Measurements from ENCODE around the gene UCKL1. TPM values are rescaled to one million over a fixed set of nuclear protein-coding genes. Genes with fewer than 3 reads are reported as not detected.

The UCKL1 gene
- total and polyA plus RNA-seq, 7 experiments from 2014 or later = 20.5 to 49.0 (median 44.8) TPM

GRCh38 chr20:63952769-63953168, 3.4 kb downstream of the UCKL1 start:
- ChIA-PET CTCF (no interaction called here), POLR2A (interaction anchor here (2.6 kb wide), 1 partner anchor 27 kb away, joined by 7 read pairs; the partner anchor contains the start of genes PRPF6 and SAMD10)
- no peak for DNase-seq
- intact Hi-C loops (cut with micrococcal nuclease) = no loop called here
- H3K27ac ChIP-seq (ENCODE audit: low read depth, low read length) = no peak overlapping the region
- no peaks in the 10 kb centered on the region for H3K9me3 ChIP-seq (ENCODE audit: control insufficient read depth in 2 of 3, low read length in 3 of 3)
- peaks cover 39 to 59% (median 43%) of the 10 kb centered on the region in 7 donors for H3K4me1 Mint-ChIP-seq
- peak overlapping the region in 4 of 9 donors; percentile 20 to 74 (median 22) for H3K27ac Mint-ChIP-seq
- H3K36me3 Mint-ChIP-seq = peaks cover 0 to 7% (median 0%) of the 10 kb centered on the region in 5 donors
- H3K27me3 ChIP-seq (ENCODE audit: control insufficient read depth in 2 of 2, insufficient read depth in 2 of 2, low read length in 2 of 2) = no peaks in the 10 kb centered on the region
- H3K9me3 Mint-ChIP-seq = peaks cover 0 to 4% (median 0%) of the 10 kb centered on the region in 11 donors
- H3K4me3 Mint-ChIP-seq = peak overlapping the region in 5 of 10 donors; percentile 36 to 87 (median 79)
- no peak for ATAC-seq
- H3K36me3 ChIP-seq (ENCODE audit: control insufficient read depth in 2 of 3, insufficient read depth in 3 of 3, low read length in 3 of 3) = peaks cover 0 to 14% (median 0%) of the 10 kb centered on the region in 3 experiments
- H3K27me3 Mint-ChIP-seq = no peaks in the 10 kb centered on the region
- no peak overlapping the region for H3K4me3 ChIP-seq (ENCODE audit: low read length)
- peaks cover 36 to 41% of the 10 kb centered on the region in 2 donors for H3K4me1 ChIP-seq (ENCODE audit: control insufficient read depth in 2 of 2, insufficient read depth in 2 of 2, low read length in 2 of 2)

- CTCF ChIA-PET = no interaction called here
- intact Hi-C loops (cut with micrococcal nuclease) = no loop called here
- peaks cover 35 to 41% of the 10 kb centered on the region in 2 donors for H3K4me1 ChIP-seq (ENCODE audit: control insufficient read depth in 2 of 2, insufficient read depth in 2 of 2, low read length in 2 of 2)
- no peak overlapping the region for H3K4me3 ChIP-seq (ENCODE audit: low read length)
- POLR2A ChIA-PET = interaction anchor here (2.6 kb wide), 1 partner anchor 28 kb away, joined by 7 read pairs; the partner anchor contains the start of genes PRPF6 and SAMD10
- no peaks in the 10 kb centered on the region for H3K9me3 ChIP-seq (ENCODE audit: control insufficient read depth in 2 of 3, low read length in 3 of 3)
- Mint-ChIP-seq H3K4me1 (peaks cover 42 to 59% (median 46%) of the 10 kb centered on the region in 7 donors), H3K27me3 (no peaks in the 10 kb centered on the region), H3K36me3 (peaks cover 0 to 7% (median 0%) of the 10 kb centered on the region in 5 donors), H3K27ac (no peak overlapping the region), H3K9me3 (peaks cover 0 to 4% (median 0%) of the 10 kb centered on the region in 11 donors), H3K4me3 (no peak overlapping the region)
- no peak for ATAC-seq
- no peak for DNase-seq
- no peak overlapping the region for H3K27ac ChIP-seq (ENCODE audit: low read depth, low read length)
- H3K27me3 ChIP-seq (ENCODE audit: control insufficient read depth in 2 of 2, insufficient read depth in 2 of 2, low read length in 2 of 2) = no peaks in the 10 kb centered on the region
- peaks cover 0 to 14% (median 0%) of the 10 kb centered on the region in 3 experiments for H3K36me3 ChIP-seq (ENCODE audit: control insufficient read depth in 2 of 3, insufficient read depth in 3 of 3, low read length in 3 of 3)
Measured at GRCh38 chr20:63952210-63952535, 4.0 kb downstream of the UCKL1 start.

- ATAC-seq = no peak
- H3K9me3 Mint-ChIP-seq = peaks cover 0 to 4% (median 0%) of the 10 kb centered on the region in 11 donors
- no peak for DNase-seq
- no peaks in the 10 kb centered on the region for H3K27me3 Mint-ChIP-seq
- H3K36me3 Mint-ChIP-seq = peaks cover 0 to 7% (median 0%) of the 10 kb centered on the region in 5 donors
- peaks cover 37% of the 10 kb centered on the region in 2 donors for H3K4me1 ChIP-seq (ENCODE audit: control insufficient read depth in 2 of 2, insufficient read depth in 2 of 2, low read length in 2 of 2)
- H3K9me3 ChIP-seq (ENCODE audit: control insufficient read depth in 2 of 3, low read length in 3 of 3) = no peaks in the 10 kb centered on the region
- H3K4me1 Mint-ChIP-seq = peaks cover 45 to 62% (median 49%) of the 10 kb centered on the region in 7 donors
- peaks cover 0 to 14% (median 0%) of the 10 kb centered on the region in 3 experiments for H3K36me3 ChIP-seq (ENCODE audit: control insufficient read depth in 2 of 3, insufficient read depth in 3 of 3, low read length in 3 of 3)
- CTCF ChIA-PET = no interaction called here
- POLR2A ChIA-PET = interaction anchor here (0.6 to 2.6 kb wide), 4 partner anchors 15 to 89 kb away, joined by 3 to 7 read pairs (median 3); partner anchors contain the start of genes PRPF6 and SAMD10
- H3K4me3 Mint-ChIP-seq = no peak overlapping the region
- intact Hi-C loops (cut with micrococcal nuclease) = no loop called here
- no peak overlapping the region for H3K27ac ChIP-seq (ENCODE audit: low read depth, low read length)
- H3K27me3 ChIP-seq (ENCODE audit: control insufficient read depth in 2 of 2, insufficient read depth in 2 of 2, low read length in 2 of 2) = no peaks in the 10 kb centered on the region
- H3K4me3 ChIP-seq (ENCODE audit: low read length) = no peak overlapping the region
- peak overlapping the region in 2 of 9 donors; percentile 67 to 74 for H3K27ac Mint-ChIP-seq
Measured at GRCh38 chr20:63951398-63952209, 4.6 kb downstream of the UCKL1 start.

- Mint-ChIP-seq H3K4me3 (peak overlapping the region in 1 of 10 donors; percentile 8), H3K27ac (peak overlapping the region in 6 of 9 donors; percentile 71 to 99 (median 80)), H3K36me3 (peaks cover 0 to 7% (median 0%) of the 10 kb centered on the region in 5 donors), H3K9me3 (peaks cover 0 to 4% (median 0%) of the 10 kb centered on the region in 11 donors), H3K27me3 (no peaks in the 10 kb centered on the region), H3K4me1 (peaks cover 45 to 63% (median 49%) of the 10 kb centered on the region in 7 donors)
- Histone ChIP-seq H3K27me3 (ENCODE audit: control insufficient read depth in 2 of 2, insufficient read depth in 2 of 2, low read length in 2 of 2) (no peaks in the 10 kb centered on the region), H3K36me3 (ENCODE audit: control insufficient read depth in 2 of 3, insufficient read depth in 3 of 3, low read length in 3 of 3) (peaks cover 0 to 18% (median 2%) of the 10 kb centered on the region in 3 experiments), H3K9me3 (ENCODE audit: control insufficient read depth in 2 of 3, low read length in 3 of 3) (no peaks in the 10 kb centered on the region), H3K4me1 (ENCODE audit: control insufficient read depth in 2 of 2, insufficient read depth in 2 of 2, low read length in 2 of 2) (peaks cover 37% of the 10 kb centered on the region in 2 donors), H3K4me3 (ENCODE audit: low read length) (no peak overlapping the region), H3K27ac (ENCODE audit: low read depth, low read length) (no peak overlapping the region)
- no peak for ATAC-seq
- intact Hi-C loops (cut with micrococcal nuclease) = no loop called here
- no peak for DNase-seq
- POLR2A ChIA-PET = interaction anchor here (0.6 to 2.6 kb wide), 4 partner anchors 16 to 90 kb away, joined by 3 to 7 read pairs (median 3); partner anchors contain the start of genes PRPF6 and SAMD10
- CTCF ChIA-PET = no interaction called here
Measured at GRCh38 chr20:63950701-63951397, 5.4 kb downstream of the UCKL1 start.

- Histone ChIP-seq H3K9me3 (ENCODE audit: control insufficient read depth in 2 of 3, low read length in 3 of 3) (no peaks in the 10 kb centered on the region), H3K4me3 (ENCODE audit: low read length) (peak overlapping the region; percentile 58), H3K4me1 (ENCODE audit: control insufficient read depth in 2 of 2, insufficient read depth in 2 of 2, low read length in 2 of 2) (peaks cover 24 to 28% of the 10 kb centered on the region in 2 donors), H3K27me3 (ENCODE audit: control insufficient read depth in 2 of 2, insufficient read depth in 2 of 2, low read length in 2 of 2) (no peaks in the 10 kb centered on the region), H3K27ac (ENCODE audit: low read depth, low read length) (peak overlapping the region; percentile 80), H3K36me3 (ENCODE audit: control insufficient read depth in 2 of 3, insufficient read depth in 3 of 3, low read length in 3 of 3) (peaks cover 0 to 41% (median 11%) of the 10 kb centered on the region in 3 experiments)
- Mint-ChIP-seq H3K36me3 (peaks cover 0 to 7% (median 0%) of the 10 kb centered on the region in 5 donors), H3K27ac (peak overlapping the region; percentile 75 to 99 (median 92)), H3K27me3 (no peaks in the 10 kb centered on the region), H3K4me3 (peak overlapping the region; percentile 84 to 94 (median 90)), H3K9me3 (peaks cover 0 to 2% (median 0%) of the 10 kb centered on the region in 11 donors), H3K4me1 (peaks cover 29 to 49% (median 38%) of the 10 kb centered on the region in 7 donors)
- CTCF ChIA-PET = no interaction called here
- DNase-seq = peak in 6 of 9 donors; percentile 33 to 58 (median 52)
- POLR2A ChIA-PET = interaction anchor here (0.7 kb wide), 1 partner anchor 148 kb away, joined by 3 read pairs; no protein-coding TSS in a partner anchor
- intact Hi-C loops (cut with micrococcal nuclease) = no loop called here
- ATAC-seq = peak; percentile 22
Measured at GRCh38 chr20:63947638-63948456, 8.4 kb downstream of the UCKL1 start.
